ENCODE data around the gene ARL4A.
A peak's percentile ranks its signal among the peaks of the same experiment; 100 is the strongest.

ARL4A gene

DNA sequence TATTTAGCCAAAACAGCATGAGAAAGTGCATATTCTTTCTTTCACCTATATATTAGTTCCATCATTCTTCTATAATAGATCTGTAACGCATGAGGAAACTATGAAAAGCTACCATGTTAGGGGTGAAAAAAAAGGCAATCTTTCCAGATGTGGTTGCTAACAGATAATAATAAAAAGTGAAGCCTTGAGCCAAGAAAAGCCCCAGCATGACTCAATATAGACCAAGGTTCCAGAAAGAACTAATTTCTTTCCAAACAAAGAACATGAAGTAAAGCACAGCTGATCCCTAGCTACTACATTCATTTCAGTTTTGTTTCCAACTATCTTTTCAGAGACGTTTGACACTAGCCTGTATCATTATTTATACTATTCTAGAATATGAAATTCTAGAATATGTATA lies 16.4 kb downstream of the ARL4A start:
- no peak for DNase-seq

DNA sequence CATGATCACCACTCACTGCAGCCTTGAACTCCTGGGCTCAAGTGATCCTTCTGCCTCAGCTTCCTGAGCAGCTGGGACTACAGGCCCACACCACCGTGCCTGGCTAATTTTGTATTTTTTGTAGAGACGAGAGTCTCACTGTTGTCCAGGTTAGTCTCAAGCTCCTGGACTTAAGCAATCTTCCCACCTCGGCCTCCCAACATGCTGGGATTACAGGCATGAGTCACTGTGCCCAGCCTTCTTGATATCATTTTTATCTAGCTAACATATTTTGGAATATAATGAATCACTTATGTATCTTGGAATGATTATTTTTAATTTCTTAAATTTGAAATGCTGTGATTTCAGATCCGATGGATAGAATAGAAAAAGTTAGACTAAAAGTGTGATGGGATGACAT lies 18.4 kb downstream of the ARL4A start:
- no peak for DNase-seq

DNA sequence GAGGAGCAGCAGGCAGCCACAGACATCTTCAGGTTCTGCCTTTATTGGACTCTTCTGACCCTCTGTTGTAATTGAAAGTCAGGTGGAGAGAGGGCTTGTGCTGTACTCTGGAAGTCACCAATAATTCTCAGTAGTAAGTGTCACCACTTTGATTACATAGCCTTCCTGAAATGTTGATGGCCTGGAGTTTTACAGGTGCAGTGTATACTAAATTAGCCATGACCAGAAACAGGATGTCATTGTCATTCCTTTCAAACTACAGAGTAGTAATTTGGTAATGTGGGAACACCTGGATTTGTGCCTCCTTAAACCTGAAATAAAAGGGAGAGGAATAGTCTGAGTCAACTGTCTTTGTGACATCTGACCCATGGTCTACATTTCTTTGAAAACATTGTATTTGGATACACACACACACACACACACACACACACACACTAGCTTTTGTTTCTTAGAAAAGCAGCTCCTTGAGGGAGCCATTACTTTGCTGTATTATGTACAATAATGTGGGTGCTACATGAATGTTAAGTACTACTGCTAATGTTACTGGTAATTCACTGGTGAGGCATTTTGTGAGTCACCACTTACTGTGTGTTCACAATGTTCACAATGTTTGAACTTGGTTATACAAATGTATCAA lies 19.6 kb downstream of the ARL4A start:
- DNase-seq = no peak

DNA sequence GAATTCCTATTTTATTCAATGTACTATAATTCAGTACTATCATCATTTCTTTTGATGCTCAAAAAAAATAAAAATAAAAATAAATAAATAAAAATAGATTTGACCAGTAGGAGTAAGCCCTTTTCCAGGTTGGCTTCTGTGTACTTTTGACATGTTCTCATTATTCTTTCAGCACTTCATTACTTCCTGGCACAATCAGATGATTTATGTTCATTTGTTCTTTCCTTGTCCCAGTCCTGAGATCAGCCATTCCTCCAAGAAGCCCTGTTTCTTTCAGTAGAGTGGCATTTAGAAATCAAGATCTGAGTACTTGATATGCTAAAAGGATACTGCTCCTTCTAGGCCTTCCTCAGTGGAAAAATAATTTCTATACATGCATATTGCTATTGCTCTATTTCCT lies 20.9 kb downstream of the ARL4A start:
- DNase-seq = no peak

DNA sequence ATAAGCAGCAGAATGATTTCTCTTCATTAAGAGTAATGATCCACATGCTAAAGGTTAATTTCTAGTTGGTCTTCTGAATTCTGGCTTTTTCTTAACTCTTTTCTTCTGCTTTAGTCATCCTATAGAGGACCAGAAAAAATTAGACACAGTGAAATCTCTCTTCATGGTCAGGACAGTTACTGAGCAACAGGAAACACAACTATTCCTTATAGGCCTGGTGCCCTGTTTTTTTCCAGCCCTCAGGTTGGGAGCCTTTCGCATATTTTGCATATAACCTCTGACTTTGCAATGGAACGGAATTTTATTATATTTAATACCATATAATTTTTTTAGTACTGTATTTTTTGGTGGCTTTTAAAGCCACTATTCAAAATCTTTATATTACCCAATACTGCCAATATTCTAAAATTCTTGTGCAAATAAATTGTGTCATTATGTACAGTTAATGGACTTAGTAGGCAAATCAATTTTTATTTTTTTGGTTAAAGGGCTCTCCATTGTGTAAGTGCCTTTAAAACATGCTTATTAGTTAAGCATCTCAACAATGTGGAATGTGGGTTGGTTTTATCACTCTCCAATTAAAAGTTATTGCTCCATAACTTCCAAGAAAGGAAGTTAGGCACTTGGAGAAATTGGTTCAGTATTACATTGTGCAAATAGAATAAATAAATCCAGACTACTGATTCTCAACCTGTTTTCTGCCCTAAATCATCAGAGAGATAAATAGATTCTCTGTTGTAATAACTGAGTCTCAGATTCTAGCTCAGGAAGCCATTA lies 22.5 kb downstream of the ARL4A start:
- no peak for DNase-seq

DNA sequence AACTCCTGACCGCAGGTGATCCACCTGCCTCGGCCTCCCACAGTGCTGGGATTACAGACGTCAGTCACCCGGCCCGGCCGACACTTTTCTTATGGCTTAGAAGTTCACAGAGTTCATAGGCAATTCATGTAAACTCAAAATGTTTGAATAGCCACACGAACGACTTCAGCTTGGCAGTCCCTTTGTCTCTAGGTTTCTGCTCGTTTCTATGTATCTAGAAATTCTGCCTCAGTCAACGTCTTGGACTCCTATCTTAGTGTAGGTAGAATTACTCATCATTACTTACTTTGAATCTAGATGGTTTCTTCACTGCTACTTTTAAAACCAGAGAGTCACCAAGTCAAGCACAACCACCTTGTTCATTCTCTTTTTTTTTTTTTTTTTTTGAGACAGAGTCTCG lies 23.7 kb downstream of the ARL4A start:
- no peak for DNase-seq

DNA sequence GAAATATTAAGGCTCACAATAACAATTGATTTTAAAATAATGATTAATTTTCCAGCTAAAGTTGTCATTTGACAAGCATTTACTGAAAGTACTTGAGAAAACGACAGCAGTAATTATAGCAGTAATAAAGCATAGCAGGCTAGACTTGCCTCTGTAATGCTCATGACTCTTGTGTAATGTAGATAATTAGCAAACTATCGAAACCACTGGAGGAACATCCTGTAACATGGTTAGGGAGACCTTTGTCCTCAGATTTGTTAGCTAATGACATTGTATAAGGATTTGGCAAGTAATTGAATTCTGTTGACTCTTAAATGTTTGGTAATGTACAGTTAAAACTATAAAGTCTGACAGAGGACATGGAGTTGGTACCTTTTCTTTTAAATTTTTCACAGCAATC lies 24.8 kb downstream of the ARL4A start:
- no peak for DNase-seq

DNA sequence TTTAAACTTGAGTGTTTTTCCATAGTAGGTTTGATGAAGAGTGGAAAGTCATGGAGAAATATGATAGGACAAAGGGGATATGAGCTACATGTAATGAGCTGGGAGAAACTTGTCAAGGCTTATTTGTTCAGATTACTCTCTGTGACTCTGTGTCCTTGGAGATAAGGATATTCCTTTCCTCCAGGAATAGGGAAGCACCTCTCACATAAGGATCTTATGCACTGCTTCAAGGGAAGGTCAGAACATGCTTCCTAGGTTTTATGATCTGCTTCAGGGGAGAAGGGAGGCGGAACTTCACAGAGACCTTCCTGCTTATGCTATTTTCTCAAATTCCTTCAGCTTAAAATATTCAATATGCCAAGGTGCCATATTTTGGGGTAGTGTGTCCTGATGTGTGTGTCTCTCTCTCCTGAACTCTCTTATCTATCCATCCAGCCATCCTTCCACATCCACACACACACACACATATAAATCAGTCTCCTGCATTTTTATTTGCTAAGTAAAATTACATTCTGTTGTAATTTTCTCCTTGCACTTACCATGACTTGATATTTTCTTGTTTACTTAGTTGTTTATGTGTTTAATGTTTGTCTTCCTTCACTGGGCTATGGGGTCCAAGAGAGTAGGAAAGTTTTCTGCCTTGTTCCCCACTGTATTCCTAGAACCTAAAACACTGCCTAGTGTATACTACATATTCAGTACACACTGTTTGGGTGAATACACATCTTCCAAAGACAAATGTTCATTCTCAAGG lies 26.4 kb downstream of the ARL4A start:
- DNase-seq = no peak

DNA sequence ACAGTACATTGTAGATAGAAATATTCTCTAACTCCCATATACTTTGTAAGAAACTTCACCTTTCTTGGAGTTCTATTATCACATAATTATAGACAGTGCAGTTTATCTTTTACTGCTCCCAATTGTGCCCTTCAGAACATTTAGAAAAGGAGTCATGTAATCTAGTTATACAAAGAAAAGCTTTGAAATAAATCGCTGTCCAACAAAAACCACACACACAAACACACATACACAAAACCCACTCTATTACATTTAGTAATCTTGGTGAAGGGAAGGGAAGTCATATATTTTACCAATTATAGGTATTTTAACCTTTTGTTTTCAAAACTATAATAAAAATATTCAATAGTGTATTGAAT lies 26.9 kb downstream of the ARL4A start:
- DNase-seq = no peak

DNA sequence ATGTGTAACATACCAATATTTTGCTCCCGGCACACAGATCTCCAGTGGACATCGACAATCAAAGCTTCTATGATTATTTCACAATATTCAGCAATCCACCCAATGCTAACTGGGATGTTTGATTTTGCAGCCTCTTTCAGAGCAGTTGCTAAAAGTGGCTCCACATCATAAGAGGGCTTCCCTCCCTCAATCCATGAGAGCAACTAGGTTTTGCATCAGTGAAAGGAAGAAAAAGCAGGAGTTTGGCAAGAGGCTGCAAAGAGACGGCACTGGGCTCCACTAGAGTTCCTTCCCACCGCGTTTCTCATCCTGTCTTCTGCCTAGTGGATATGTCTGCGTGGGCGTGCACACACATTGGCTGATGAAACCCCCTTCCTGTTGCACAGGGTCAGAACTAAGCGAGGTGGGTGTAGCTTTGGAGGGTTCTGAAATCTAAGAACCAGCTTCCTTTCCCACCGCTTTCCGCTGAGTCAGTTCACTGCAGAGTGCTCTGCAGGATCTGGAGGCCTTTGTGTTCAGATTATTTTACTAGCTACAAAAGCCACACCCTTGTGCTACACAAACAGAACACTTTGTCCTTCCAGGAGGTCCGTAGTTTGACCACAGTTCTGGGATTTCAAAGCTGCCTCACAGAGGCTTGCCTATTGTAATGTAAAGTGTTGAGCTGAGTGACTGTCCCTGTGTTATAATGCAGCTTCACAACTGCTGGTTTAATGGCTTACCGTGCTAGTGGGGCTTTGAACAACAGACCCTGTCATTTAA lies 28.1 kb downstream of the ARL4A start:
- peak; percentile 73 for DNase-seq

DNA sequence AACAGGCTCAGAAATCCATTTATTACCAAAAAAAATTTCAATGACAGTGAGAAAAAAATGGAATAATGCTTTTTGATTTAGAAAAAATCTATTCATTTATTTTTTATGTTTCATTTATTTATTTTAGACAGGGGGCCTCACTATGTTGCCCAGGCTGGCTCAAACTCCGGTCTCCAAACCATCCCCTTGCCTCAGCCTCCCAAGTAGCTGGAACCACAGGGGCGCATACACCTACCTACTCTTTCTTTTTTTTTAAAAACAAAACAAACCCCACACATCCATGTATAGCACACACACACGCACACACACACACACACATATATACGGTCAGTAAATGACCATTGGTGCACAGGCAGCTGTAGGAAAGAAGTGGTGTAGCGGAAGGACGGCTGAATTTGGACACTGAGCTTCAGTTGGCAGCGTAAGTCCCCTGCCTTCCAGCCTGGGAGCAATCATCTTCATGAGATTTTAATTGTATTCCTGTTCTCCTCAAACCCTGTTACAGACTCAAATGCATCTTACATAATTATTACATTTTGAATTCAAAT lies 28.8 kb downstream of the ARL4A start:
- DNase-seq = peak; percentile 15

DNA sequence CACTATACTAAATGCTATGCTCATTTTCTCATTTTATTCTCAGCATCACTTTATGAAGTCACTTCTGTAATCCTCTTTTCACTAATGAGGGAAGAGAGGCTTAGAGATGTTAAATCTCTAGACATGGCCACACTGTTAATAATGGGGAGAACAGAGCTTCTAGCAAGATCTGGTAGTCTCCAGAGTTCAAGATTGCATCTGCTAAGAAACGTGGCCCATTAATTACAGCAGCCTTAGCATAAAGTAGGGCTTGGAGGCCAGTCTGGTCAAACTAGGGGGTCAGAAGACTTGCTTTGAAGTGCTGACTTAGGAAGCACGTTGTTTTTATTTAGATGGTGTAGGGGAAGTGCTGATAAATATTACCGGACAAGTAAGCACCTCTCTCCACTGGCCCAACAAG lies 29.3 kb downstream of the ARL4A start:
- no peak for DNase-seq

DNA sequence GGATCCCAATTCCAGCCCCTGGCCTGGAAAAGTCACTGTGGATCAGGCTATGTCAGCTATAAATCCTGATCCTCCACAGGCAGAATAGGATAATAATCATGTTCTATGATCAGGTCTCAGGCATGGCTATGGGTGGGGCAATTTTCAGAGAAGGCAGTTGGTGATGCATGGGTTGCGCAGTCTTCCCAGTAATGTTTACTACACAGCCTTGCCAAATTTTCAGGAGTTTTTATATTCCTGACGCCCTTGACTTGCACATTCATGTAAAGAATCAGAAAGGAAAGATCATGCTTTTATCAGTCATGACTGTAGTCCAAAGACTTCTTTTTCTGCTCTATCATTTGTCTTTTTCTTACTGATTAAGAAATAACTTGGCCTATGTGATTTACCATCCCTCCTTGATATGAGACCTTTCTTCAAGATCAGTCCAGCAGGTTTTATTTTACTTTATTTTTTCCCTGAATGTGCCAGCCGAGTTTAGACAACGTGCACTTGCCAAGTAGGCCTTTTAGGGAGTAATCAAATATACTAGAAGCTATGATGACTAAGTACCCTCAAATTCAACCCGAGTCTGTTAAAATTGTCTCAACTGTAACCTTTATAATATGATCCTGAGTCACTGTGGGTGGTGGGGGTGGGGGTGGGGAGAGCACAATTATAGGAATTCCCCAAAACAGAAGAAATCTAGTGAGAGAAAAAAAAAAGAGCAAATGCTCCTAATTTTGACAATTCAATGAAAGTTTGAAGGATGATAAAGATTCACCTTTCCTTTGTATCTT lies 31.9 kb downstream of the ARL4A start:
- DNase-seq = no peak

DNA sequence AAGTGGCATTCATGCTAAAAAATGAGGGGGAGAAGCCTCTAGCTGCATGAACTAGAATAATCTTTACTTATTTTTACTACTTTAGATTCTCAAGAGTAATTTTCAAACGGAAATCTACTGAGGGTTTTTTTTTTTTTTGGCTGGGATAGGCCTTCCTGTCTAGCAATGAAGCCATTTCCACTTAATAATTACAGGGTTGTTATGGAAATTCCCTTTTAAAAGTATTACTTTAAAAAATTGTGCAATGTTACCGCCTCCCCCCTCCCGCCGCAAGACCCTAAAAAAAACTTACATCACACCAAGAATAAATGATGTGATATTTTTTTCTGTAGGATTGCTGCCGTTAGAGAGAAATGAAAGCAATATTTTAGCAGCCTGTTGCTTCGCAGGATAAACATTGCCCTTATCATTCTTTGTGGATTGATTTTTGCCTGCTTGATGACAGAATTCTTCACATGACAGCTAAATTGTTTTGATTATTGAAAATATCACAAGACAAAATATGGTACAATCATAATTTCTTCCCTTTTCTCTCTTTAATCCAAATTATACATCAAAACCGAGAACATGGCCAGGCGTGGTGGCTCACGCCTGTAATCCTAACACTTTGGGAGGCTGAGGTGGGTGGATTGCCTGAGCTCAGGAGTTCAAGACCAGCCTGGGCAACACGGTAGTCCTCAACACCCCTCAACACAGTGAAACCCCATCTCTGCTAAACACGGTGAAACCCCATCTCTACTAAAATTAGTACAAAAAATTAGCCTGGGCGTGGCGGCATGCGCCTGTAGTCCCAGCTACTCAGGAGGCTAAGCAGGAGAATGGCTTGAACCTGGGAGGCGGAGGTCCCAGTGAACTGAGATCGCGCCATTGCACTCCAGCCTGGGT lies 32.8 kb downstream of the ARL4A start:
- no peak for DNase-seq

DNA sequence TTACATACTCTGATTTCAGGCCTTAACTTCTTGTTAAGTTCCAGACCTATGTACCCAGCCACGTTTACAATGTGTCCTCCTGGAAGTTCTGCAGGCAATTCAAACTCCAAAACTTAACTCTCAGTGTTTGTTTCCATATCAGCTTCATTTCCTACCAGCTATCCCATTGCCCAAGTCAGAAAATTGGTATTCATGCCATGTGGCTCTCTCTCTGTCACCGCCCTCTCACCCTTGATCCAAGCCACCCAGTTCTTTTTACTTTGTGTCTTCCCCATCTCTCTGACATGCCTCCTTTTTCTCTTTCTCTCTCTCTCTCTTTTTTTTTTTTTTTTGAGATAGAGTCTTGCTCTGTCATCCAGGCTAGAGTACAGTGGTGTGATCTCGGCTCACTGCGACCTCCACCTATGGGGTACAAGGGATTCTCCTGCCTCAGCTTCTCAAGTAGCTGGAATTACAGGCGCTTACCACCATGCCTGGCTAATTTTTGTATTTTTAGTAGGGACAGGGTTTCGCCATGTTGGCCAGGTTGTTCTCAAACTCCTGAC lies 33.9 kb downstream of the ARL4A start:
- no peak for DNase-seq

DNA sequence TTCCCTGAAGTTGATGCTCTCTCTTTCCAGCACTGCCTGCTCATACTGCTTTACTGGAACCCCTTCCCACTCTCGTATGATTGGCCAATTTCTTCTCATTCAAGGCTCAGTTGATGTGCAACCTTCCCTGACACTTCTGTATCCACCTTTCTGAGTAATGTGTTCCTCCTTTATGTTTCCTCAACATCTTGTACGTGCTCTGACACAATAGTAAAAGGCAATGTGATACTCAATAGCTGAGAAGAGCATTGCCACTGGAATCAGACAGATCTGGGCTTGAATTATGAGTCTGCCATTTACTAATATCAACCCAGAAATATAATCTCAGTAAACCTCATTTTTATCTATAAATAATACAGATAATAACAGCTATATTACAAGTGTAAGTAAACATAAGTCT lies 34.7 kb downstream of the ARL4A start:
- DNase-seq = no peak

DNA sequence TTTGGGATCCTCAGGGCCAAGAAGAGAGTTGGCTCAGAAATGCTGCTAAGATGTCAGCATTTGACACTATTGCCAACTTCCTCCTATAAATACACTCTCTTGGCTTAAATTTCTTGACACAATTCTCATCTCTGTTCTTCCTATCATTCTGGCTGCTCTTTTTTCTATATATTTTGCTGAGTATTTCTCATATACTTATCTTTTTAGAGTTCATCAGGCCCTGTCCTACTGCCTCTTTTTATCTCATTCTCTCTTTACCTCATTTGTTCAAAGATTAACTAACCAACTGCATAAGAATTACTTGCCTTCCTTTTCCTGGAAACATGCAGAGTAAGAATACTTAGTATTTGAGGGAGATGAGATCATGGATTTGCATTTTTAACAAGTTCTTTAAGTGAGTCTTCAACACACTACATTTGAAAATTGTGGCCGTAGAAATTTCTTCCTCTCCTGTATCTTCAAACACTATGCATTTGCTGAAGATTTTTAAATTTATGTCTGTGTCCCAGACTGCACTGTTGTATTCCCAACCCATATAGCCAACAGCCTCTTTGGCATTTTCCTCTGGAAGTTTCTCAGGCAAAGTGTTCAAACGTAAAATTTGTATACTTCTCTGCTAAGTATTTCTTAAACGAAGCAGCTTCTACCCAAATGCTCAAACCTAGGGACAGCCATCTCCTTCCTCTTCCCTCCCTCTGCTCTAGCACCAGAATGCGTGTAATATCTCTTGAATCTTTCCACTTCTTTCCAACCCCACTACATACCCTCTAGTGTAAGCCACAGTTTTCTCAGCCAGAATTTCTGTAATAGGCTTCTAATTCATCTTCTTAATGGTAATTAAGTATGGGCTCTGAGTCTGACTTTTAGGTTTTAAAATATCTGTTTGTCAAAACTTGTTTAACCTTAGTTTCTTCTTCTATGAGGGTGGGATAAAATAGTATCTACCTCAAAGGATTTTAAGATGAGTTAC lies 35.5 kb downstream of the ARL4A start:
- DNase-seq = no peak

DNA sequence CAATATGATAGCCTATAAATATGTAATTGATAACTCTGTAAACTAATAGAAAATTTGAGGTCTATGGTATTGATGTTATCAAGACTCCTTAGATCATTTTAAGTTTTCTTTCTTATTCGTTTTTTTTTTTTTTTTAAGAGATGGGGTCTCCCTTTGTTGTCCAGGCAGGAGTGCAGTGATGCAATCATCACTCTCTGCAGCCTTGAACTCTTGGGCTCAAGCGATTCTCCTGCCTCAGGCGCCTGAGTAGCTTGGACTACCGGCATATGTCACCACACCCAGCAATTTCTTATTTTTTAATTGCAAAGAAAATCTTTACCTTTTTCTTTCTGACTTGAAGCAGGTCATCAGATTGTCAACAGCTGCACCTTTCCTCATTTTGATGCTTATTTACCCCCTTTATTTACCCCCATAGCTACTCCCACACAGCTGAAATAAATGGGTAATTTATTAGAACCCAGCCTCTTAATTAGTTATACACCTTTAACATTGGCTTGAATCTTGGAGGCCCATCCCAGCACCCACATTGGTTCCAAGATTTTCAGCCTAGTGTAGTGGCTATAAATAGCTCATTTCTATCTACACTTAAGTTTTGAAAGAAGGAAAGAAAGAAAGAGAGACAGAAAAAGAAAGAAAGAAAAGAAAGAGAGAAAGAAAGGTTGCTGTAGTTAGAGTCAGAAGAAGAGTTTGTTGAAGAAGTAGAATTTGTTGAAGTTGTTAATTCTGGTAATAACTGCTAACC lies 38.3 kb downstream of the ARL4A start:
- no peak for DNase-seq

DNA sequence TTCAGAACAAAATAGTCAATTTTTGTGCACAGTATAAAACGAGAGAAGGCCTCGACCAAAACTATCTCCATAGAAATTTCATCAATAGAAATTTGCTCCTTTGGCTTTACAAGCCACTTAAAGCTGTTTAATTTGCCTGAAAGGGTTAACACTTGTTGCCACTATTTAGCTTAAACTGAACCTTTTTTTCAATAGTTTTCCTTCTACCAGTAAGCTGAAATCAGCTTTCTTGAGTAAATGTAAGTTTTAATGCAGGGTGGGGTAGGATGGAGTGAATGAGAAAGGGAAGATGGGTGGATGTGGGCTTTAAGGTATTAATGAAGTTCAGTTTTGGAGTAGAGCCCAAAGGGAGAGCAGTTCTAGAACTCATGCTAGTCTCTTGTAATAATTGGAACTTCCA lies 39.5 kb downstream of the ARL4A start:
- DNase-seq = no peak

Data from NCI-H2227 treated with DMSO at 0.1 percent for 48 hours (cell line).